Measurements from ENCODE around the gene MUSK. TPM values are rescaled to one million over a fixed set of nuclear protein-coding genes. Genes with fewer than 3 reads are reported as not detected.
A peak's percentile ranks its signal among the peaks of the same experiment; 100 is the strongest.

MUSK gene
- polyA plus RNA-seq, 1 donor (not counting 4 experiments of a cell fraction or from before 2014, with no cell fraction given) = not detected

DNA sequence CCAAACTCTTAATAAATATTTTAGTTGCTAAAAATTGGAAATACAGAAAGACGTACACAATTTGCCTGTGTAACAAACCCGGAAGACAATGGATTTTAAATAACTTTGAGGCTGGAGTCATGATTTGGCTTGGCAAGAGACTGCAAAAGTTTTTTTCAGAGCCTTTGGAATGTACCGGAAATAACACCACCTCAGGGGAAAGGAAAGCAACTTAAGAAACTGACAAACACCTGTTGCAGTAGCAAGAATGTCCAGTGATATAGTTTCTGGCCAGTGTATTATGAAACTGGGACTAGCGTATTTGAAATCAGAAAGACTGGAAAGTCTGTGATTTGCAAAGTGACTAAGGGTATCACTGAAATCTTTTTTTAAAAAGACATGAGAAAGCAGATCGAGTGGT lies 842 bp downstream of the MUSK start:
- Histone ChIP-seq H3K9ac (ENCODE audit: control insufficient read depth, extremely low read depth, insufficient read depth, low read length) (no peak overlapping the region), H3K9me1 (ENCODE audit: control insufficient read depth, extremely low read depth, insufficient read depth, low read length) (no peaks in the 10 kb centered on the region), H3K36me3 (ENCODE audit: control insufficient read depth in 2 of 2, extremely low read depth in 1 of 2, insufficient read depth in 2 of 2, low read length in 2 of 2) (no peaks in the 10 kb centered on the region), H3K4me1 (ENCODE audit: control insufficient read depth, extremely low read depth, insufficient read depth, low read length) (peaks cover 7% of the 10 kb centered on the region), H3K4me2 (ENCODE audit: control insufficient read depth, extremely low read depth, insufficient read depth, low read depth, low read length) (peak overlapping the region; percentile 53), H4K20me1 (ENCODE audit: control insufficient read depth, extremely low read depth, insufficient read depth, low read length) (no peaks in the 10 kb centered on the region), H3K4me3 (ENCODE audit: control insufficient read depth in 2 of 3, extremely low read depth in 1 of 3, insufficient read depth in 2 of 3, low read depth in 1 of 3, low read length in 3 of 3) (no peak overlapping the region), H3K79me2 (ENCODE audit: control insufficient read depth, insufficient read depth, low read length) (no peaks in the 10 kb centered on the region), H3K9me3 (ENCODE audit: control insufficient read depth, low read depth, low read length) (no peaks in the 10 kb centered on the region), H2AFZ (ENCODE audit: control insufficient read depth, low read length) (no peak overlapping the region), H3K27me3 (ENCODE audit: control insufficient read depth, extremely low read depth, insufficient read depth, low read length) (no peaks in the 10 kb centered on the region), H3K27ac (ENCODE audit: control insufficient read depth, insufficient read depth, low read length) (no peak overlapping the region)
- DNase-seq (ENCODE audit: low read depth, low spot score) (no peak), FAIRE-seq (peak; percentile 61)
- no peak for TF ChIP-seq EZH2 (IDR thresholded peaks at IDR 0.05; ENCODE audit: low read length)
- TF ChIP-seq, protein P1, sequence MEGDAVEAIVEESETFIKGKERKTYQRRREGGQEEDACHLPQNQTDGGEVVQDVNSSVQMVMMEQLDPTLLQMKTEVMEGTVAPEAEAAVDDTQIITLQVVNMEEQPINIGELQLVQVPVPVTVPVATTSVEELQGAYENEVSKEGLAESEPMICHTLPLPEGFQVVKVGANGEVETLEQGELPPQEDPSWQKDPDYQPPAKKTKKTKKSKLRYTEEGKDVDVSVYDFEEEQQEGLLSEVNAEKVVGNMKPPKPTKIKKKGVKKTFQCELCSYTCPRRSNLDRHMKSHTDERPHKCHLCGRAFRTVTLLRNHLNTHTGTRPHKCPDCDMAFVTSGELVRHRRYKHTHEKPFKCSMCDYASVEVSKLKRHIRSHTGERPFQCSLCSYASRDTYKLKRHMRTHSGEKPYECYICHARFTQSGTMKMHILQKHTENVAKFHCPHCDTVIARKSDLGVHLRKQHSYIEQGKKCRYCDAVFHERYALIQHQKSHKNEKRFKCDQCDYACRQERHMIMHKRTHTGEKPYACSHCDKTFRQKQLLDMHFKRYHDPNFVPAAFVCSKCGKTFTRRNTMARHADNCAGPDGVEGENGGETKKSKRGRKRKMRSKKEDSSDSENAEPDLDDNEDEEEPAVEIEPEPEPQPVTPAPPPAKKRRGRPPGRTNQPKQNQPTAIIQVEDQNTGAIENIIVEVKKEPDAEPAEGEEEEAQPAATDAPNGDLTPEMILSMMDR (optimal IDR thresholded peaks at IDR 0.05 in 1 of 3, IDR thresholded peaks at IDR 0.05 in 1 of 3, conservative IDR thresholded peaks at IDR 0.05 in 1 of 3; ENCODE audit: extremely low read depth in 1 of 3, insufficient read depth in 2 of 3, low read length in 3 of 3) = no peak
- dilution Hi-C loops (cut with MboI; ENCODE audit: extremely low pct_ligation_motif_present, low sequenced_read_pairs) = no loop called here

DNA sequence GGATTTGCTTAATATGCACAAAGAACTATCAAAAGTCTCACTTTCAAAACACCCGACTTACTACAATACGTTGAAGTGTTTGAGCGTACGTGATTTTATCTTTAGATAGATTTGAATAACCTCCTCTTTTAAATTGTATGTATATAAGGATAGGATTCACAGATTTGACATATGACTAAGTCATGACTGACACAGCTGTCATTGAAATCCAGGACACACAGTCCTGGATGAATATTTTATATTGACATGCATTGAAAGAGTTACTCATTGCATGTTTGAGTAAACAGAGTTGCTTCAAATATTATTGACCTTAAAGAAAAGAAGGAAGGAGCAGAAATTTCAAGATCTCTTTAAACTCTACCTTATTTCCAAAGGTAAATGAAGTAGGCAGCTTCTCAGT lies 3.3 kb downstream of the MUSK start:
- DNase-seq (ENCODE audit: low read depth, low spot score) = no peak
- no peak overlapping the region for H3K4me3 ChIP-seq (ENCODE audit: control insufficient read depth in 2 of 3, extremely low read depth in 1 of 3, insufficient read depth in 2 of 3, low read depth in 1 of 3, low read length in 3 of 3)
- no peaks in the 10 kb centered on the region for H3K79me2 ChIP-seq (ENCODE audit: control insufficient read depth, insufficient read depth, low read length)
- no peaks in the 10 kb centered on the region for H3K9me3 ChIP-seq (ENCODE audit: control insufficient read depth, low read depth, low read length)
- no peaks in the 10 kb centered on the region for H3K9me1 ChIP-seq (ENCODE audit: control insufficient read depth, extremely low read depth, insufficient read depth, low read length)
- no peaks in the 10 kb centered on the region for H4K20me1 ChIP-seq (ENCODE audit: control insufficient read depth, extremely low read depth, insufficient read depth, low read length)
- peaks cover 7% of the 10 kb centered on the region for H3K4me1 ChIP-seq (ENCODE audit: control insufficient read depth, extremely low read depth, insufficient read depth, low read length)
- peak; percentile 20 for FAIRE-seq
- H3K27me3 ChIP-seq (ENCODE audit: control insufficient read depth, extremely low read depth, insufficient read depth, low read length) = no peaks in the 10 kb centered on the region
- dilution Hi-C loops (cut with MboI; ENCODE audit: extremely low pct_ligation_motif_present, low sequenced_read_pairs) = no loop called here
- no peaks in the 10 kb centered on the region for H3K36me3 ChIP-seq (ENCODE audit: control insufficient read depth in 2 of 2, extremely low read depth in 1 of 2, insufficient read depth in 2 of 2, low read length in 2 of 2)
- H3K9ac ChIP-seq (ENCODE audit: control insufficient read depth, extremely low read depth, insufficient read depth, low read length) = no peak overlapping the region
- no peak overlapping the region for H3K4me2 ChIP-seq (ENCODE audit: control insufficient read depth, extremely low read depth, insufficient read depth, low read depth, low read length)
- TF ChIP-seq, protein P1 (optimal IDR thresholded peaks at IDR 0.05 in 1 of 3, IDR thresholded peaks at IDR 0.05 in 1 of 3, conservative IDR thresholded peaks at IDR 0.05 in 1 of 3; ENCODE audit: extremely low read depth in 1 of 3, insufficient read depth in 2 of 3, low read length in 3 of 3) = no peak
- TF ChIP-seq EZH2 (IDR thresholded peaks at IDR 0.05; ENCODE audit: low read length) = no peak
- no peak overlapping the region for H3K27ac ChIP-seq (ENCODE audit: control insufficient read depth, insufficient read depth, low read length)
- H2AFZ ChIP-seq (ENCODE audit: control insufficient read depth, low read length) = no peak overlapping the region

All from keratinocyte (primary cell).